Hepatic stellate cell (primary cell): ENCODE measurements around the gene TP53I3.
"Not testable (repeated sequence)": the region's sequence is repeated elsewhere in the genome, so short reads cannot be mapped to it uniquely, and the experiment has no call there.

Source experiments
- DNase-seq: peaks from one replicate; pipeline ENCODE4 v3.0.0; 2011; ENCODE audit warnings: low spot score

Gene TP53I3

GRCh38 chr2:24052951-24053350, 31.7 kb downstream of the TP53I3 start:
- no peak for DNase-seq

GRCh38 chr2:24051833-24052232, 32.8 kb downstream of the TP53I3 start:
- no peak for DNase-seq

DNA sequence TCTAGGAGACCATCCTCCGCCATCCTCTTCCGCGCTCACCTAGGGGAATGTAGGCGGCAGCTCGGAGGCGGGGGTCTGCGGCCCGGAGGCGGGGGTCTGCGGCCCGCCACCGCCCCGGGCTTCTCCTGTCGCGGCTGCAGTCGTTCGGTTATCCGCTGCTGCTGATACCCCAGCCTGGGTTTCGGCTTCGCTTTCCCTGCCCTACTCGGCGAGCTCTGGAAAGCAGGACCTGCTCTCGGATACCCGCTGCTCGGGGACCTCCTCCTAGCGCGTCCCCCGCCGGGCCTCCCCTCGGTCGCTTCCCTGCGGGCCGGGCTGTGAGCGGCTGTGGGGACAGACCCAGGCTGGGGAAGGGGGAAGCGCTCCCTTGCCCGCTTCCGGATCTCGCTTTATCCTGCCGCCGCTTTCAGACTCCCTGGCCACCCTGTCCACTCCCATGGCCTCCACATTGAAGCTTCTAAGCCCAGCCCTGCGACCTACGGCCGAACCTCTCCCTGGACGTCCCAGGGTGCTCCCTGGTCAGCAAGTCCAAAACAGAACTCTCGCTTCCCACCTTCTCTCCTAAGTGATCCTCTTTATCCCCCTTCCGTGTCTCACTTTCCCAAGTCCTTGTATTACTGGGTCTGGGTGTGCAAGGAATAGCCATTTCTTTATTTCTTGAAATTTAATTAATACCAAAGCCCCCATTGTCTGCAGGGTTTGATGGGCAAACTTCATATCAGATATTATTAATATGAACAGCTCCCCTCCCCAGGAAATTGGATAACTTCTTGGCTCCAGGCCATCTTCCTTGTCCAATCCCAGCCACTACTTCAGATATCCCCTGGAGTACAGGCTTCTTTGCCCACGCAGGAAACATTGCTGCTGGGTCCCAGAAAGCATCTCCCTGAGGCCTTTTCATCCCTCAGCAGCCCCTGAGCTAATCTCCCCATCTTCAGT, 34.3 kb downstream of the TP53I3 start:
- DNase-seq: peak; percentile 19

DNA sequence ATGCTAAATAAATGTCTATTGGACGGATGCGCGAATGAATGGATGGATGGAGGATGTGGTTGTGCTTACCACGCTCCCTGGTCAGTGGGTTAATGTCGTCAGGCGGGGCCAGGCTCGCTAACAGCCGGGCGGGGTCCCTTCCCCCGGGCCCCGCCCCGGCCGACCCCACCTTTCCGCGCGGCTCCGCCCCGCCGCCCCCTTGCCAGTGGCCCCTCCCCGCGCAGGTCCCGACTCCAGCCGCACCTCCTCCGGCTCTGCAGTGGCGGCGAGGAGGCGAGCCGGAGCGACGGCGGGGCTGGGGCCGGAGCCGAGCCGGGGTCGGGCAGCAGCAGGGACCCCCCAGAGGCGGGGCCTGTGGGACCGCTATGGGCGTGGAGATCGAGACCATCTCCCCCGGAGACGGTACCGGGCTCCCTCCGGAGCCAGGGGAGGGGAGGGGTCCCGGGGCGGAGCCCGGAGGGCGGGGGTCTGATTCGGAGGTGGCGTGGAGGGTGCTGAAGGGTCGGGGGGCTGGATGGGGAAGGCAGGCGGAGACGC, 35.1 kb downstream of the TP53I3 start, which contains the start of gene FKBP1B:
Gene FKBP1B (plus strand): TSS at position 257 of the 537 bp plus-strand sequence. CDS start 109 bp downstream, at position 366.
- peak; percentile 49 for DNase-seq

DNA sequence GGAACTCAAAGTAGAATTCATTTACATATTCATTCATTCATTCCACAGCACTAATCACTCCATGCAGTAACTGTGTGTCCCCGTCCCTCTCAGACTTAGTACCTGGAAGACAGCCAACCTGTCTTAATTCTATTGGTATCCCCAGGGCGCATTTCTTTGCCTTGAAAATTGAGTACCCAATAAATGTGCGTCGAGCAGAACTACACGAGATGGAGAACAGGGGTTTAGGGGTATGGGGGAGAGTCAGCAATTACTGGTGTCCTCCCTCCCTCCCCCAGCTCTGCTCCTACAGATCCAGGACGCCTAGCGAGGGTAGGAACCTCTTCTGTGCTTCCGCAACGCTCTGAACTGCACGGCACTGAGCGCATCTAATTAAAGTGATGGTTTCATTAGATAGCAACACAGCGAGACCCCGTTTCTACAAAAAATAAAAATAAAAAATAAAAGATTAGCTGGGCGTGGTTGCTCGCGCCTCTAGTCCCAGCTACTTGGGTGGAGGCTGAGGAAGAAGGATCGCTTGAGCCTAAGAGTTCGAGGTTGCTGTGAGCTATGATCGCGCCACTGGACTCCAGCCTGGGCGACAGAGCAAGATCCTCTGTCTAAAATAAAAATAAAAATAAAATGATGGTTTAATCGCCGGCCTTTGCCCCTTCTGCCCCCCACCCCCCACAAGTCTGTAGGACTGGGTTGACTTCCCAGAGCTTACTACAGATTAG, 35.7 kb downstream of the TP53I3 start:
- DNase-seq: no peak

DNA sequence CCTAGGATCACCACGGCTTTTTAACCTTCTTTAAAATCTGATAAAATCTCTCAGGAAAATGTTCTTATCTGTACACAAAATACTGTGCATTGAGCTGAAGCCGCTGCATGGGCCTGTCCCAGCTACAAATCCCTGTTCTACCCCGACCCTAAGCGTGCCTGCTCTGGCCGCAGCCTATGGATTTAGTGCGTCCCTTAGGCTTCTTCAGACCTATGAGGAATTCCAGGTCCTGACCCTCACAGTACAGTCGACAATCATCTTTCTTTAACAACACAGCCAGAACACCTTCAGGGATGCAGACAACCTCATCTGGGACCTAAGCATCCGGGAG, 37.0 kb downstream of the TP53I3 start:
- no peak for DNase-seq

DNA sequence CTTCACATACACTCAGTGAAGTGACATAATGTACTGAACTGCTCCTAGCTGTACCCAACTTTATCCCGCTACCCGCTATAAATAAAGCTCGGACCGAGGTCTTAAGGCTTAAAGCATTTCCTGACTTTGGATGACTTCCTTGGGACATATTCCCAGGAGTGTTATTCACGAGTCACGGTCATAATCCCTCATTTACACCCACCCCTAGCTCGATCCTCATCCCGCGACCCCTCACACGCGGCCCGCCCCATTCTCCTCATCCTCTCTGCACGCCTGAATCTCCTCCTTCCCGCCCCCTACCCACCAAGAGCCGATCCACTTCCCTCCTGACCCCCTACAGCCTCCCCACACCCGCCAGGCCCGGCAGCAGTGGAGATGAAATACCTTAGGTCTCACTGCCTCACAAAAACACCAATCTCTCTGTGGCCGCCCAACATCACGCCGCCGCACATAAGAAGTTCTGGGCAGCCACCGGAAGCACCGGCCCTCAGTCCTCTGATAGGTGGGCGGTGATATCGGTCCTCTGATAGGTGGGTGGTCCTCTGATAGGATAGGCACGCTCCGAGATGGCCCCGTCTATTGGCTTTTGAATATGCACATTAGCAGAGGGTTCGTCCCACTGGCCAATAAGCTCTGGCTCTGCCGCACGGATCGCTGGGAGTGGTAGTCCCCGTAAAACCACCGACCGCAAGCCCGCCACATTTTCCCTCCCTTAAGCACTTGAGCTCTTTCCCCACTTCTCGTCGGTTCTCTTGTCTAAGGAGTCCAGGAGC, 37.5 kb downstream of the TP53I3 start, which contains the start of gene WDCP:
Gene WDCP (minus strand): TSS at position 462 of the 773 bp plus-strand sequence. CDS start 7,897 bp downstream, outside the sequence.
- peak; percentile 95 for DNase-seq

- DNase-seq: no peak
Measured at GRCh38 chr2:24046599-24046929, 38.1 kb downstream of the TP53I3 start.

GRCh38 chr2:24045511-24046508, 38.8 kb downstream of the TP53I3 start:
- DNase-seq: no peak

DNA sequence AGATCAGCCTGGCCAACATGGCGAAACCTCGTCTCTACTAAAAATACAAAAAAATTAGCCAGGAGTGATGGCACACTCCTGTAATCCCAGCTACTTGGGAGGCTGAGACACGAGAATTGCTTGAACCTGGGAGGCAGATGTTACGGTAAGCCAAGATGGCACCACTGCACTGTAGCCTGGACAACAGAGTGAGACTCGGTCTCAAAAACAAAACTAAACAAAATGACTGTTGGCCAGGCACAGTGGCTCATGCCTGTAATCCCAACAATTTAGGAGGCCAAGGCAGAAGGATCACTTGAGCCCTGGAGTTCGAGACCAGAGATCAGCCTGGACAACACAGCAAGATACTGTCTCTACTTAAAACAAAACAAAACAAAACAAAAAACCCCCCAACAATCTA, 41.5 kb downstream of the TP53I3 start:
- DNase-seq: not testable (repeated sequence)

- no peak for DNase-seq
Measured at GRCh38 chr2:24040511-24040910, 44.1 kb downstream of the TP53I3 start.

GRCh38 chr2:24038786-24039499, 45.7 kb downstream of the TP53I3 start:
- no peak for DNase-seq
